ENCODE measurements around the gene BCAM.

BCAM gene

GRCh38 chr19:44783545-44783944 lies 25.4 kb upstream of the BCAM start:
- no peaks in the 10 kb centered on the region for H3K9me2 ChIP-seq (replicated peaks; ENCODE audit: control insufficient read depth, low read length)
- H3K9me3 ChIP-seq (ENCODE audit: control insufficient read depth, insufficient read depth, low read length): no peaks in the 10 kb centered on the region
- no peaks in the 10 kb centered on the region for H4K20me1 ChIP-seq (ENCODE audit: control insufficient read depth, insufficient read depth, low read depth, low read length)
- no peaks in the 10 kb centered on the region for H3K27me3 ChIP-seq (ENCODE audit: control insufficient read depth, low read length)
- H3K4me3 ChIP-seq (ENCODE audit: low read length): no peak overlapping the region
- no peaks in the 10 kb centered on the region for H3F3A ChIP-seq (ENCODE audit: control insufficient read depth, insufficient read depth)
- no peak overlapping the region for H3K4me2 ChIP-seq (ENCODE audit: low read length)
- no peaks in the 10 kb centered on the region for H3K79me2 ChIP-seq (ENCODE audit: control insufficient read depth, low read length)
- peaks cover 7% of the 10 kb centered on the region for H3K4me1 ChIP-seq (ENCODE audit: control insufficient read depth, low read length)
- no peak overlapping the region for H3K27ac ChIP-seq (ENCODE audit: low read depth, low read length)
- H3K36me3 ChIP-seq (ENCODE audit: control insufficient read depth, low read length): no peaks in the 10 kb centered on the region
- TF ChIP-seq EZH2phosphoT487 (IDR thresholded peaks at IDR 0.05; ENCODE audit: borderline replicate concordance, low read length): no peak
- no peak for TF ChIP-seq CTCF (IDR thresholded peaks at IDR 0.05; ENCODE audit: low read depth, low read length, poor library complexity, severe bottlenecking)

- Histone ChIP-seq H3K36me3 (ENCODE audit: control insufficient read depth, low read length) (no peaks in the 10 kb centered on the region), H3K4me3 (ENCODE audit: low read length) (no peak overlapping the region), H3K9me3 (ENCODE audit: control insufficient read depth, insufficient read depth, low read length) (no peaks in the 10 kb centered on the region), H3K27ac (ENCODE audit: low read depth, low read length) (no peak overlapping the region), H3F3A (ENCODE audit: control insufficient read depth, insufficient read depth) (no peaks in the 10 kb centered on the region), H4K20me1 (ENCODE audit: control insufficient read depth, insufficient read depth, low read depth, low read length) (no peaks in the 10 kb centered on the region), H3K9me2 (replicated peaks; ENCODE audit: control insufficient read depth, low read length) (no peaks in the 10 kb centered on the region), H3K4me2 (ENCODE audit: low read length) (no peak overlapping the region), H3K79me2 (ENCODE audit: control insufficient read depth, low read length) (no peaks in the 10 kb centered on the region), H3K4me1 (ENCODE audit: control insufficient read depth, low read length) (peaks cover 7% of the 10 kb centered on the region), H3K27me3 (ENCODE audit: control insufficient read depth, low read length) (no peaks in the 10 kb centered on the region)
- TF ChIP-seq EZH2phosphoT487 (IDR thresholded peaks at IDR 0.05; ENCODE audit: borderline replicate concordance, low read length) (no peak), CTCF (IDR thresholded peaks at IDR 0.05; ENCODE audit: low read depth, low read length, poor library complexity, severe bottlenecking) (no peak)
These were observed 23.6 kb upstream of the BCAM start for GRCh38 chr19:44785271-44785670.

GRCh38 chr19:44785993-44786392 lies 22.9 kb upstream of the BCAM start:
- Histone ChIP-seq H3K4me2 (ENCODE audit: low read length) (no peak overlapping the region), H3K79me2 (ENCODE audit: control insufficient read depth, low read length) (no peaks in the 10 kb centered on the region), H3K27me3 (ENCODE audit: control insufficient read depth, low read length) (no peaks in the 10 kb centered on the region), H3K36me3 (ENCODE audit: control insufficient read depth, low read length) (no peaks in the 10 kb centered on the region), H4K20me1 (ENCODE audit: control insufficient read depth, insufficient read depth, low read depth, low read length) (no peaks in the 10 kb centered on the region), H3K4me3 (ENCODE audit: low read length) (no peak overlapping the region), H3K4me1 (ENCODE audit: control insufficient read depth, low read length) (peaks cover 7% of the 10 kb centered on the region), H3K27ac (ENCODE audit: low read depth, low read length) (no peak overlapping the region), H3K9me2 (replicated peaks; ENCODE audit: control insufficient read depth, low read length) (no peaks in the 10 kb centered on the region), H3K9me3 (ENCODE audit: control insufficient read depth, insufficient read depth, low read length) (no peaks in the 10 kb centered on the region), H3F3A (ENCODE audit: control insufficient read depth, insufficient read depth) (no peaks in the 10 kb centered on the region)
- TF ChIP-seq CTCF (IDR thresholded peaks at IDR 0.05; ENCODE audit: low read depth, low read length, poor library complexity, severe bottlenecking) (no peak), EZH2phosphoT487 (IDR thresholded peaks at IDR 0.05; ENCODE audit: borderline replicate concordance, low read length) (no peak)

- Histone ChIP-seq H3K27ac (ENCODE audit: low read depth, low read length) (no peak overlapping the region), H3K9me3 (ENCODE audit: control insufficient read depth, insufficient read depth, low read length) (no peaks in the 10 kb centered on the region), H3K27me3 (ENCODE audit: control insufficient read depth, low read length) (no peaks in the 10 kb centered on the region), H4K20me1 (ENCODE audit: control insufficient read depth, insufficient read depth, low read depth, low read length) (no peaks in the 10 kb centered on the region), H3K4me1 (ENCODE audit: control insufficient read depth, low read length) (peaks cover 7% of the 10 kb centered on the region), H3K36me3 (ENCODE audit: control insufficient read depth, low read length) (no peaks in the 10 kb centered on the region), H3K4me3 (ENCODE audit: low read length) (no peak overlapping the region), H3K4me2 (ENCODE audit: low read length) (no peak overlapping the region), H3K79me2 (ENCODE audit: control insufficient read depth, low read length) (no peaks in the 10 kb centered on the region), H3K9me2 (replicated peaks; ENCODE audit: control insufficient read depth, low read length) (no peaks in the 10 kb centered on the region), H3F3A (ENCODE audit: control insufficient read depth, insufficient read depth) (no peaks in the 10 kb centered on the region)
- no peak for TF ChIP-seq EZH2phosphoT487 (IDR thresholded peaks at IDR 0.05; ENCODE audit: borderline replicate concordance, low read length)
- TF ChIP-seq CTCF (IDR thresholded peaks at IDR 0.05; ENCODE audit: low read depth, low read length, poor library complexity, severe bottlenecking): no peak
These were observed 19.9 kb upstream of the BCAM start for GRCh38 chr19:44788971-44789370.
